Measurements from ENCODE around the gene GAP43. TPM values are rescaled to one million over a fixed set of nuclear protein-coding genes. Genes with fewer than 3 reads are reported as not detected.

The GAP43 gene
- total RNA-seq, 4 donors from 2014 or later: 0.36 TPM; not detected in 3

GRCh38 chr3:115702598-115702997 lies 79.3 kb downstream of the GAP43 start:
- DNase-seq (ENCODE audit: low spot score) (no peak), ATAC-seq (ENCODE audit: low FRiP score) (no peak)
- TF ChIP-seq CTCF (IDR thresholded peaks at IDR 0.05): no peak

GRCh38 chr3:115704661-115705338 lies 81.5 kb downstream of the GAP43 start:
- DNase-seq (ENCODE audit: low spot score) (no peak), ATAC-seq (ENCODE audit: low FRiP score) (no peak)
- TF ChIP-seq CTCF (IDR thresholded peaks at IDR 0.05): no peak

GRCh38 chr3:115706311-115706829 lies 83.1 kb downstream of the GAP43 start:
- no peak for ATAC-seq (ENCODE audit: low FRiP score)
- no peak for TF ChIP-seq CTCF (IDR thresholded peaks at IDR 0.05)
- no peak for DNase-seq (ENCODE audit: low spot score)

GRCh38 chr3:115708540-115708939 lies 85.2 kb downstream of the GAP43 start:
- TF ChIP-seq CTCF (IDR thresholded peaks at IDR 0.05): no peak
- DNase-seq (ENCODE audit: low spot score) (no peak), ATAC-seq (ENCODE audit: low FRiP score) (no peak)

- DNase-seq (ENCODE audit: low spot score) (no peak), ATAC-seq (ENCODE audit: low FRiP score) (no peak)
- TF ChIP-seq CTCF (IDR thresholded peaks at IDR 0.05): no peak
These were observed 85.8 kb downstream of the GAP43 start for GRCh38 chr3:115709093-115709492.

GRCh38 chr3:115709931-115710330 lies 86.6 kb downstream of the GAP43 start:
- ATAC-seq (ENCODE audit: low FRiP score) (no peak), DNase-seq (ENCODE audit: low spot score) (no peak)
- TF ChIP-seq CTCF (IDR thresholded peaks at IDR 0.05): no peak

GRCh38 chr3:115710799-115711198 lies 87.5 kb downstream of the GAP43 start:
- ATAC-seq (ENCODE audit: low FRiP score) (no peak), DNase-seq (ENCODE audit: low spot score) (no peak)
- no peak for TF ChIP-seq CTCF (IDR thresholded peaks at IDR 0.05)
